DMS114 treated with DMSO at 0.1 percent for 48 hours (cell line): ENCODE data around the gene MLXIPL.
"Not testable (repeated sequence)": the region's sequence is repeated elsewhere in the genome, so short reads cannot be mapped to it uniquely, and the experiment has no call there.

Experiments used
- DNase-seq: peaks from one replicate; lab custom pipeline; 2025; ENCODE audit not compliant: unreplicated experiment; lab: John Stamatoyannopoulos, UW

MLXIPL gene

DNA sequence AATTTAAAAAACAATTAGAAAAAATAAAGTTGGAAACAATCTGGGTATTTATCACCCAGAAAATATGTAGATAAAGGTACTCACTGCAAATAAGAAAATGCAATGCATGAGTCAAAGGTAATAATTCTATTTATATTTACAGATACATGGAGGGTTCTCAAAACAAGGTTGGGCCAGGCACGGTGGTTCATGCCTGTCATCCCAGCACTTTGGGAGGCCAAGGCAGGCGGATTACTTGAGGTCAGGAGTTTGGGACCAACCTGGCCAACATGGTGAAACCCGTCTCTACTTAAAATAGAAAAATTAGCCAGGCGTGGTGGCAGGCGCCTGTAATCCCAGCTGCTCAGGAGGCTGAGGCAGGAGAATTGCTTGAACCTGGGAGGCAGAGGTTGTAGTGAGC lies 74.2 kb downstream of the MLXIPL start:
- not testable (repeated sequence) for DNase-seq

DNA sequence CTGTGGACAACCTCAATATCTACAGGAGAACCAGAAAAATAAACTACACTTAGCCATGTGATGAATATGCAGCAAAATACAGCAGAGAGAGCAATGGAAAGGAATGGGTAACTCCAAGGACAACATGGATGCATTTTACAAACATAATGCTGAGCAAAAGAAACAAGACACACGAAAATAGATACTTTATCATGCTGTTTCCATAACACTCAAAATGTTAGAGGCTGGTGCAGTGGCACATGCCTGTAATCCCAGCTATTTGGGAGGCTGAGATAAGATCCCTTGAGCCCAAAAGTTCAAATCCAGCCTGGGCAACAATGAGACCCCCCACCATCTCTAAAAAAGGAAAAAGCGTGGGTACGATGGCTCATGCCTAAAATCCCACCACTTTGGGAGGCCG lies 75.1 kb downstream of the MLXIPL start:
- no peak for DNase-seq

DNA sequence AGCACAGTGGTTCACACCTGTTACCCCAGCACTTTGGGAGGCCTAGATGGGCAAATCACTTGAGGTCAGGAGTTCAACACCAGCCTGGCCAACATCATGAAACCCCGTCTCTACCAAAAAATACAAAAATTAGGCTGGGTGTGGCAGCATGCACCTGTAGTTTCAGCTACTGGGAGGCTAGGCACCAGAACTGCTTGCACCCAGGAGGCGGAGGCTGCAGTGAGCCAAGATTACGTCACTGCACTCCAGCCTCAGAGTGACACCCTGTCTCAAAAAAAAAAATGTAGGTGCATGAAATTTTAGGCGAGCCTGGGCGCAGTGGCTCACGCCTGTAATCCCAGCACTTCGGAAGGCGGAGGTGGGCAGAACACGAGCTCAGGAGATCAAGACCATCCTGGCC lies 76.5 kb downstream of the MLXIPL start:
- no peak for DNase-seq

DNA sequence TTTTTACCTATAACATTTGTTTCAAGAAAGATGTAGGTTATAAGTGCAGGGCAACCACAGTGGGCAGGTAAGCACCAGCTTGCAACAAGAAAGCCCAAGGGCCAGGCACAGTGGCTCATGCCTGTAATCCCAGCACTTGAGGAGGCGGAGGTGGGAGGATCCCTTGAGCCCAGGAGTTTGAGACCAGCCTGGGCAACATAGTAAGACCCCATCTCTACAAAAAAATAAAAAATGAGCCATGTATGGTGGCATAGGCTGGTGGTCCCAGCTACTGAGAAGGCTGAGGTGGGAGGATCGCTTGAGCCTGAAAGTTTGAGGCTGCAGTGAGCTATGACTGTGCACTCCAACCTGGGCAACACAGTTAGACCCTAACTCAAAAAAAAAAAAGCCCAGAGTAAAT lies 79.6 kb downstream of the MLXIPL start:
- no peak for DNase-seq
